HFFc6 (cell line): ENCODE results near the gene NDFIP2. TPM values are rescaled to one million over a fixed set of nuclear protein-coding genes. Genes with fewer than 3 reads are reported as not detected.

Experiments used
- DNase-seq: peaks from one replicate; pipeline ENCODE4 v3.0.0-alpha.2; 2018
- H3K27ac Mint-ChIP-seq: 2 replicates; pipeline ENCODE4 v1.8.0; 2020; ENCODE audit warnings: mild to moderate bottlenecking, mixed read lengths
- H3K27me3 Mint-ChIP-seq: 2 replicates; pipeline ENCODE4 v1.8.0; 2021; ENCODE audit warnings: mild to moderate bottlenecking, moderate library complexity, mixed read lengths; ENCODE audit not compliant: insufficient read depth
- H3K36me3 Mint-ChIP-seq: 2 replicates; pipeline ENCODE4 v1.8.0; 2021; ENCODE audit warnings: low read depth, mixed read lengths
- H3K4me1 Mint-ChIP-seq: 2 replicates; pipeline ENCODE4 v1.8.0; 2020; ENCODE audit warnings: low read depth, mixed read lengths
- H3K4me3 Mint-ChIP-seq: 2 replicates; pipeline ENCODE4 v1.8.0; 2020; ENCODE audit warnings: mild to moderate bottlenecking, moderate library complexity, mixed read lengths
- H3K9me3 Mint-ChIP-seq: 2 replicates; pipeline ENCODE4 v1.8.0; 2020; ENCODE audit warnings: mild to moderate bottlenecking, mixed read lengths
- total RNA-seq, 6 experiments: library from RNA; stranded (reverse); fragmentation: NEBNext Ultra II Directional; extraction: Animal tissue kit (Norgen Biotek cat#: 25700); gene quantifications; 2 replicates in 1 of 6; 3 replicates in 5 of 6; pipeline ENCODE4 v1.2.3, GENCODE V29; 2021
- TF ChIP-seq, protein P1 (sequence below): fragments of 200-600 bp; sonication (generic); IDR thresholded peaks from 2 replicates; pipeline ENCODE4 v1.5.0; 2021; ENCODE audit warnings: antibody characterized with exemption, mild to moderate bottlenecking

The NDFIP2 gene
- total RNA-seq, 6 experiments from 2014 or later, result 97.1 to 132 (median 99.7) TPM

DNA sequence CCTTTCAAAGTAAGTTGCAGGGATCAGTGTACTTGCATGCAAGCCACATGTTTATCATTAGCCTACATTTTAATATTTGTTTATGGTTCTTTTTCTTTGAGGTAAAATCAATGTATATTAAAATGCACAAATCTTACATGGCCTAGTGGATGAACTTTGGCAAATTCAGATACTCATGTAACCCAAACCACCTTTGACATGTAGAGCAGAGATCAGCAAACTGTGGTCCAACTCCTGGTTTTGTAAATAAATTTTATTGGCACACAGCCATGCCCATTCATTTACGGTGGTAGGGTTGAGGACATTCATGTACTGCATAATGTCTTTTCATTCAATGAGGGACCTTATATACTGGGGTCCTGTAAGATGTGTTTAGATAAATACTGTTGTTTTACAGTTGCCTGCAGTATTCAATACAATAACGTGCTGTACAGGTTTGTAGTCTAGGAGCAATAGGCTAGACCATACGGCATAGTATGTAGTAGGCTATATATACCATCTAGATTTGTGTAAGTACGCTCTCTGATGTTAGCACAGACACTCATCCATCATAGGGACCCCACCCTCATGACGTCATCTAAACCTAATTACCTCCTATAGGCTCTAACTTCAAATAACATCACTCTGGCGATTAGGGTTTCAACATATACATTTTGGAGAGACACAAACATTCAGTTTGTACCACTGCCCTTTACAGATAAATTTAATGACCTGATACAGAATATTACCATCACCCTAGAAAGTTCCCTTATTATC, 5.7 kb downstream of the NDFIP2 start:
- Mint-ChIP-seq H3K4me1 (peaks cover 92% of the 10 kb centered on the region), H3K27ac (peak overlapping the region; percentile 93), H3K36me3 (peaks cover 36% of the 10 kb centered on the region), H3K9me3 (no peaks in the 10 kb centered on the region), H3K27me3 (peaks cover 4% of the 10 kb centered on the region; the same call in 1 of the 2 replicates), H3K4me3 (peak overlapping the region; percentile 12; the same call in 1 of the 2 replicates)
- TF ChIP-seq, protein P1, sequence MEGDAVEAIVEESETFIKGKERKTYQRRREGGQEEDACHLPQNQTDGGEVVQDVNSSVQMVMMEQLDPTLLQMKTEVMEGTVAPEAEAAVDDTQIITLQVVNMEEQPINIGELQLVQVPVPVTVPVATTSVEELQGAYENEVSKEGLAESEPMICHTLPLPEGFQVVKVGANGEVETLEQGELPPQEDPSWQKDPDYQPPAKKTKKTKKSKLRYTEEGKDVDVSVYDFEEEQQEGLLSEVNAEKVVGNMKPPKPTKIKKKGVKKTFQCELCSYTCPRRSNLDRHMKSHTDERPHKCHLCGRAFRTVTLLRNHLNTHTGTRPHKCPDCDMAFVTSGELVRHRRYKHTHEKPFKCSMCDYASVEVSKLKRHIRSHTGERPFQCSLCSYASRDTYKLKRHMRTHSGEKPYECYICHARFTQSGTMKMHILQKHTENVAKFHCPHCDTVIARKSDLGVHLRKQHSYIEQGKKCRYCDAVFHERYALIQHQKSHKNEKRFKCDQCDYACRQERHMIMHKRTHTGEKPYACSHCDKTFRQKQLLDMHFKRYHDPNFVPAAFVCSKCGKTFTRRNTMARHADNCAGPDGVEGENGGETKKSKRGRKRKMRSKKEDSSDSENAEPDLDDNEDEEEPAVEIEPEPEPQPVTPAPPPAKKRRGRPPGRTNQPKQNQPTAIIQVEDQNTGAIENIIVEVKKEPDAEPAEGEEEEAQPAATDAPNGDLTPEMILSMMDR, result no peak
- no peak for DNase-seq

GRCh38 chr13:79490326-79490725, 9.4 kb downstream of the NDFIP2 start:
- Mint-ChIP-seq H3K36me3 (peaks cover 29% of the 10 kb centered on the region), H3K27ac (peak overlapping the region; percentile 96), H3K4me1 (peaks cover 96% of the 10 kb centered on the region), H3K27me3 (0 out of 2 replicates have a peak, but pooled peaks cover 3% of the 10 kb centered on the region), H3K4me3 (no peak overlapping the region), H3K9me3 (no peaks in the 10 kb centered on the region)
- no peak for DNase-seq
- TF ChIP-seq, protein P1, result no peak

DNA sequence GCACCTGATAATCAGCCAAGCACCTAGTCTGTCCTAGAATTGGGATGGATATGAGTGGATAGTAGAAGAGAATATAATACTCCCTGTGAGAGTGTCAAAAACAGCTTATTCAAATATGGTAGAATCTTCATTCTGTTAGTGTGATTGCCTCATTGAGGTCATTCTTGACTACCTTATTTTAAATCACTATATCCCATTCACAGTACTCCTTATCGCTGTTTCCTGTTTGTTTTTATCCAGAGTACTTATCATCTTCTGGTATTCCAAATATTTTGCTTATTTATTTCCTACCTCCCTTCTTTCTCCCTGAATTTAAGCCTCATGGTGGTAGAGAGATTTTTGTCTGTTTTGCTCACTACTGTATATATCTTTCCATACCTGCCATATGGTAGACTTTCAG, 9.9 kb downstream of the NDFIP2 start:
- H3K4me3 Mint-ChIP-seq, result peak overlapping the region; percentile 76
- H3K36me3 Mint-ChIP-seq, result peaks cover 30% of the 10 kb centered on the region
- H3K27ac Mint-ChIP-seq, result peak overlapping the region; percentile 96
- DNase-seq, result no peak
- H3K4me1 Mint-ChIP-seq, result peaks cover 96% of the 10 kb centered on the region
- TF ChIP-seq, protein P1, result no peak
- no peaks in the 10 kb centered on the region for H3K9me3 Mint-ChIP-seq
- H3K27me3 Mint-ChIP-seq, result 0 out of 2 replicates have a peak, but pooled peaks cover 3% of the 10 kb centered on the region

GRCh38 chr13:79491715-79492114, 10.8 kb downstream of the NDFIP2 start:
- Mint-ChIP-seq H3K27ac (peak overlapping the region; percentile 96), H3K36me3 (peaks cover 30% of the 10 kb centered on the region), H3K9me3 (no peaks in the 10 kb centered on the region), H3K27me3 (0 out of 2 replicates have a peak, but pooled peaks cover 3% of the 10 kb centered on the region), H3K4me3 (peak overlapping the region; percentile 76), H3K4me1 (peaks cover 94% of the 10 kb centered on the region)
- TF ChIP-seq, protein P1, result no peak
- peak; percentile 88 for DNase-seq

DNA sequence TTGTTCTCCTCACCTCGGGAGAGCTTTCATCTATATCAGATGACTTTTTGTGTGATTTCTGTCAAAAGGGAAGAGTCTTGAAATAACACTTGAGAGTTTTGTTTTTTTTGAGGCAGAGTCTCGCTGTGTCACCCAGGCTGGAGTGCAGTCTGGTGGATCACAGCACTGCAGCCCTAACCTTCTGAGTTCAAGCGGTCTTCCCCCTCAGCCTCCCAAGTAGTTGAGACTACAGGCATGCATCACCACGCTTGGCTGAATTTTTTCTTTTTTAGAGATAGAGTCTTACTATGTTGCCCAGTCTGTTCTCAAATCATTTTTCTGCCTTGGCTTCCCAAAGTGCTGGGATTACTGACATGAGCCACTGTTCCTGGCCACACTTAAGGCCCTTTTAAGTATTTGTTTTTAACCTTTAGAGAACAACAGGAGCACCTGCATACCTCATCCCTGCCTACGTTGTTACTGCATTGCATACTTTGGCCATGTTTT, 11.4 kb downstream of the NDFIP2 start:
- Mint-ChIP-seq H3K4me1 (peaks cover 88% of the 10 kb centered on the region), H3K27ac (peak overlapping the region; percentile 96), H3K27me3 (0 out of 2 replicates have a peak, but pooled peaks cover 3% of the 10 kb centered on the region), H3K9me3 (no peaks in the 10 kb centered on the region), H3K36me3 (peaks cover 24% of the 10 kb centered on the region), H3K4me3 (peak overlapping the region; percentile 76)
- TF ChIP-seq, protein P1, result no peak
- DNase-seq, result peak; percentile 20
